ENCODE measurements around the gene CADM3. TPM values are rescaled to one million over a fixed set of nuclear protein-coding genes. Genes with fewer than 3 reads are reported as not detected.

The CADM3 gene
- total RNA-seq, 1 donor from 2014 or later = 0.13 TPM

DNA sequence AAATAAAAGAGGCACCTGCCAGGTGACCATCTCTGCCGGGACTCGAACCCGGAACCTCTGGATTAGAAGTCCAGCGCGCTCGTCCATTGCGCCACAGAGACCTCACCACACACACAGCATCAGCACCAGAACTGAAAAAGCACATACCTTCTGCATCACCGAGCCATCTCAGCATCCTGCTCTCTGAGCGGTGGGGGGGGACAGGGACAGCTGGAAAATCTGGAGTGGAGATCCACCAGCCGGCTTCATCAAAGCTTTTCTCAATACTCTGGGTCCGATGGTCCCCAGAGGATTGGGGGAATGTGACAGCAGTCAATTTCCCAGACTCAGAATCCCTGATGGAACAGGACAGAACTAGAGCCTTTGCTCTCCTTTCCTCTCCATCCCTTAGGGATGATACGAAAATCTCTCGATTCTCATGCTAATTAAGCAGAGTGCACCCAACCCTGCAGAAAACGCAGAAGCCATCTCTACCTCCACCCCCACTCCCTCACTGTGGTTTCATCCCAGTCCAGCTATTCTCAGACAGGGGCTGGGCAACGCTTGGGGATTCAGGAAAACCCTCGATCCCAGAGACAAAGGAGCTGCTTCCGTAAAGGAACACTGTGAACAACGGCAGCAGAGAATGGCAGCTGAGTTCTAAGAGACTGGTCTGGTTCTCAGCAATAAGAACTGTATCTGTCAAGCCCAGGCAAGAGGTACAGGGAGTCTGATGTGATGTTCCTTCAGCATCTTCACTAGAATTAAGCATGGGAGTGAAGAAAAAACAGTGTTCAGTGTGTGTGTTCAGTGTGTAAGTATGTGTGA, 29.6 kb upstream of the CADM3 start:
- H3K36me3 Mint-ChIP-seq (ENCODE audit: unreplicated experiment) = no peaks in the 10 kb centered on the region
- H3K4me1 Mint-ChIP-seq (ENCODE audit: unreplicated experiment) = no peaks in the 10 kb centered on the region
- no peak overlapping the region for H3K4me3 Mint-ChIP-seq (ENCODE audit: unreplicated experiment)
- DNase-seq (ENCODE audit: extremely low spot score, unreplicated experiment) = no peak
- TF ChIP-seq, protein P1, sequence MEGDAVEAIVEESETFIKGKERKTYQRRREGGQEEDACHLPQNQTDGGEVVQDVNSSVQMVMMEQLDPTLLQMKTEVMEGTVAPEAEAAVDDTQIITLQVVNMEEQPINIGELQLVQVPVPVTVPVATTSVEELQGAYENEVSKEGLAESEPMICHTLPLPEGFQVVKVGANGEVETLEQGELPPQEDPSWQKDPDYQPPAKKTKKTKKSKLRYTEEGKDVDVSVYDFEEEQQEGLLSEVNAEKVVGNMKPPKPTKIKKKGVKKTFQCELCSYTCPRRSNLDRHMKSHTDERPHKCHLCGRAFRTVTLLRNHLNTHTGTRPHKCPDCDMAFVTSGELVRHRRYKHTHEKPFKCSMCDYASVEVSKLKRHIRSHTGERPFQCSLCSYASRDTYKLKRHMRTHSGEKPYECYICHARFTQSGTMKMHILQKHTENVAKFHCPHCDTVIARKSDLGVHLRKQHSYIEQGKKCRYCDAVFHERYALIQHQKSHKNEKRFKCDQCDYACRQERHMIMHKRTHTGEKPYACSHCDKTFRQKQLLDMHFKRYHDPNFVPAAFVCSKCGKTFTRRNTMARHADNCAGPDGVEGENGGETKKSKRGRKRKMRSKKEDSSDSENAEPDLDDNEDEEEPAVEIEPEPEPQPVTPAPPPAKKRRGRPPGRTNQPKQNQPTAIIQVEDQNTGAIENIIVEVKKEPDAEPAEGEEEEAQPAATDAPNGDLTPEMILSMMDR (IDR thresholded peaks at IDR 0.05) = no peak
- H3K9me3 Mint-ChIP-seq (ENCODE audit: unreplicated experiment) = peaks cover 6% of the 10 kb centered on the region
- no peak overlapping the region for H3K27ac Mint-ChIP-seq (ENCODE audit: unreplicated experiment)
- peaks cover 2% of the 10 kb centered on the region for H3K27me3 Mint-ChIP-seq (ENCODE audit: unreplicated experiment)

- no peak for DNase-seq (ENCODE audit: extremely low spot score, unreplicated experiment)
- no peaks in the 10 kb centered on the region for H3K4me1 Mint-ChIP-seq (ENCODE audit: unreplicated experiment)
- H3K9me3 Mint-ChIP-seq (ENCODE audit: unreplicated experiment) = peaks cover 9% of the 10 kb centered on the region
- H3K4me3 Mint-ChIP-seq (ENCODE audit: unreplicated experiment) = no peak overlapping the region
- TF ChIP-seq, protein P1 (IDR thresholded peaks at IDR 0.05) = no peak
- no peak overlapping the region for H3K27ac Mint-ChIP-seq (ENCODE audit: unreplicated experiment)
- peaks cover 2% of the 10 kb centered on the region for H3K27me3 Mint-ChIP-seq (ENCODE audit: unreplicated experiment)
- H3K36me3 Mint-ChIP-seq (ENCODE audit: unreplicated experiment) = no peaks in the 10 kb centered on the region
Measured at GRCh38 chr1:159142391-159142663, 29.1 kb upstream of the CADM3 start.

GRCh38 chr1:159142726-159143510, 28.5 kb upstream of the CADM3 start:
- Mint-ChIP-seq H3K27me3 (ENCODE audit: unreplicated experiment) (peaks cover 2% of the 10 kb centered on the region), H3K36me3 (ENCODE audit: unreplicated experiment) (no peaks in the 10 kb centered on the region), H3K9me3 (ENCODE audit: unreplicated experiment) (peaks cover 9% of the 10 kb centered on the region), H3K27ac (ENCODE audit: unreplicated experiment) (no peak overlapping the region), H3K4me1 (ENCODE audit: unreplicated experiment) (no peaks in the 10 kb centered on the region), H3K4me3 (ENCODE audit: unreplicated experiment) (no peak overlapping the region)
- TF ChIP-seq, protein P1 (IDR thresholded peaks at IDR 0.05) = no peak
- no peak for DNase-seq (ENCODE audit: extremely low spot score, unreplicated experiment)

- H3K36me3 Mint-ChIP-seq (ENCODE audit: unreplicated experiment) = no peaks in the 10 kb centered on the region
- no peaks in the 10 kb centered on the region for H3K27me3 Mint-ChIP-seq (ENCODE audit: unreplicated experiment)
- TF ChIP-seq, protein P1 (IDR thresholded peaks at IDR 0.05) = no peak
- no peaks in the 10 kb centered on the region for H3K4me1 Mint-ChIP-seq (ENCODE audit: unreplicated experiment)
- DNase-seq (ENCODE audit: extremely low spot score, unreplicated experiment) = no peak
- H3K4me3 Mint-ChIP-seq (ENCODE audit: unreplicated experiment) = no peak overlapping the region
- H3K27ac Mint-ChIP-seq (ENCODE audit: unreplicated experiment) = no peak overlapping the region
- peaks cover 9% of the 10 kb centered on the region for H3K9me3 Mint-ChIP-seq (ENCODE audit: unreplicated experiment)
Measured at GRCh38 chr1:159144571-159144970, 26.8 kb upstream of the CADM3 start.

DNA sequence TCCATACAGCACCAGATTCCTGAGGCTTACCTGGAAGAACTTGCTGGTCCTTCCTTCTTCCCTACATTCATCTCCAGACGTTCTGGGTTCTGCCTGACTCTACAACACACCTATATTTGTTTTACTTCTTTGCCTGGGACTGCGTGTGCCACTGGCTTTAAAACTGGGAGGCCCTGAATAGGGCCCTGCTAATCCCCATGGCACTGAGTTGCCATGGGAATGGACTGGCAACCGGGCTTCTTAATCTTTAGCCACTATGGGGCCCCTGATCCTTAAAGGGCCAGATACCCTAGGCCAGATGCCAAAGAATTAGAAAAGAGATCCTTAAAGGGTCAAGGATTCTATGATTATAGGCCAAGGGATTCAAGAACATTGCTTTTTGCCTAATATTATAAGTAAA, 24.4 kb upstream of the CADM3 start:
- no peaks in the 10 kb centered on the region for H3K27me3 Mint-ChIP-seq (ENCODE audit: unreplicated experiment)
- no peak overlapping the region for H3K27ac Mint-ChIP-seq (ENCODE audit: unreplicated experiment)
- H3K9me3 Mint-ChIP-seq (ENCODE audit: unreplicated experiment) = peaks cover 9% of the 10 kb centered on the region
- no peak for DNase-seq (ENCODE audit: extremely low spot score, unreplicated experiment)
- H3K36me3 Mint-ChIP-seq (ENCODE audit: unreplicated experiment) = no peaks in the 10 kb centered on the region
- H3K4me3 Mint-ChIP-seq (ENCODE audit: unreplicated experiment) = no peak overlapping the region
- TF ChIP-seq, protein P1 (IDR thresholded peaks at IDR 0.05) = no peak
- no peaks in the 10 kb centered on the region for H3K4me1 Mint-ChIP-seq (ENCODE audit: unreplicated experiment)

All from osteocyte (in vitro differentiated cells).